ENCODE results near the gene ADAMTS2. TPM values are rescaled to one million over a fixed set of nuclear protein-coding genes. Genes with fewer than 3 reads are reported as not detected.
"Not testable (repeated sequence)": the region's sequence is repeated elsewhere in the genome, so short reads cannot be mapped to it uniquely, and the experiment has no call there.

Gene ADAMTS2
- total RNA-seq, 3 donors from 2014 or later (not counting 1 experiment from before 2014, with no cell fraction given), result 0.28 TPM; not detected in 2

DNA sequence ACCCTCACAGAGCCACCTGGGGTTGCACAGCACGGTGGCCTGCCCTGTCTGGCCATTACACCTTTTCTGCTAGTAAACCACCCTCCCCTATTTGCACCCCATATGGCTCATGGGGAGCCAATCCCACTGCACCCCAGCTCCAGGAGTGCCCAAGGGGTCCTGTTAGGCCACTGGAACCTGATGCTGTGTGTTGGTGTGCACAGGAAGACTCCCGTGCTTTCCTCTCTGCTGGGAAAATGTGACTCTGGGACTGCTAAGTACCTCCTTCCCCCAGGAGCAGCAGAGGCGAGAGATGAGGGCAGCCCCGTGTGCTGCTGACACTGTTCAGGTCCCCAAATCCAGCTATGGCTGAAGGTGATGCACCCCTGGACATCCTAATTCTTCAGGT is 126.3 kb downstream of the ADAMTS2 start:
- H3K27me3 Mint-ChIP-seq (ENCODE audit: low read depth in 2 of 2), result peaks cover 0 to 3% of the 10 kb centered on the region in 2 donors
- no peak overlapping the region for H3K27ac ChIP-seq (ENCODE audit: low read length)
- ATAC-seq, result no peak
- no peak overlapping the region for H3K4me3 Mint-ChIP-seq
- peaks cover 0 to 5% of the 10 kb centered on the region in 2 donors for H3K9me3 Mint-ChIP-seq
- H3K36me3 ChIP-seq (ENCODE audit: control insufficient read depth, insufficient read depth, low read length), result no peaks in the 10 kb centered on the region
- H3K4me3 ChIP-seq (ENCODE audit: low read length), result no peak overlapping the region
- no peaks in the 10 kb centered on the region for H3K4me1 Mint-ChIP-seq
- no peaks in the 10 kb centered on the region for H3K27me3 ChIP-seq (ENCODE audit: control insufficient read depth, insufficient read depth, low read length)
- H3K36me3 Mint-ChIP-seq, result no peaks in the 10 kb centered on the region
- 85% methylated on average over 4 of the region's 4 CpGs for WGBS (ENCODE audit: insufficient coverage)
- intact Hi-C loops (cut with micrococcal nuclease), result no loop called here
- no peak for DNase-seq
- peaks cover 3% of the 10 kb centered on the region for H3K9me3 ChIP-seq (ENCODE audit: control insufficient read depth, insufficient read depth, low read length)
- no peak overlapping the region for H3K27ac Mint-ChIP-seq
- H3K4me1 ChIP-seq (ENCODE audit: control insufficient read depth, insufficient read depth, low read length), result no peaks in the 10 kb centered on the region
- TF ChIP-seq, protein P1, sequence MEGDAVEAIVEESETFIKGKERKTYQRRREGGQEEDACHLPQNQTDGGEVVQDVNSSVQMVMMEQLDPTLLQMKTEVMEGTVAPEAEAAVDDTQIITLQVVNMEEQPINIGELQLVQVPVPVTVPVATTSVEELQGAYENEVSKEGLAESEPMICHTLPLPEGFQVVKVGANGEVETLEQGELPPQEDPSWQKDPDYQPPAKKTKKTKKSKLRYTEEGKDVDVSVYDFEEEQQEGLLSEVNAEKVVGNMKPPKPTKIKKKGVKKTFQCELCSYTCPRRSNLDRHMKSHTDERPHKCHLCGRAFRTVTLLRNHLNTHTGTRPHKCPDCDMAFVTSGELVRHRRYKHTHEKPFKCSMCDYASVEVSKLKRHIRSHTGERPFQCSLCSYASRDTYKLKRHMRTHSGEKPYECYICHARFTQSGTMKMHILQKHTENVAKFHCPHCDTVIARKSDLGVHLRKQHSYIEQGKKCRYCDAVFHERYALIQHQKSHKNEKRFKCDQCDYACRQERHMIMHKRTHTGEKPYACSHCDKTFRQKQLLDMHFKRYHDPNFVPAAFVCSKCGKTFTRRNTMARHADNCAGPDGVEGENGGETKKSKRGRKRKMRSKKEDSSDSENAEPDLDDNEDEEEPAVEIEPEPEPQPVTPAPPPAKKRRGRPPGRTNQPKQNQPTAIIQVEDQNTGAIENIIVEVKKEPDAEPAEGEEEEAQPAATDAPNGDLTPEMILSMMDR (IDR thresholded peaks at IDR 0.05), result no peak

DNA sequence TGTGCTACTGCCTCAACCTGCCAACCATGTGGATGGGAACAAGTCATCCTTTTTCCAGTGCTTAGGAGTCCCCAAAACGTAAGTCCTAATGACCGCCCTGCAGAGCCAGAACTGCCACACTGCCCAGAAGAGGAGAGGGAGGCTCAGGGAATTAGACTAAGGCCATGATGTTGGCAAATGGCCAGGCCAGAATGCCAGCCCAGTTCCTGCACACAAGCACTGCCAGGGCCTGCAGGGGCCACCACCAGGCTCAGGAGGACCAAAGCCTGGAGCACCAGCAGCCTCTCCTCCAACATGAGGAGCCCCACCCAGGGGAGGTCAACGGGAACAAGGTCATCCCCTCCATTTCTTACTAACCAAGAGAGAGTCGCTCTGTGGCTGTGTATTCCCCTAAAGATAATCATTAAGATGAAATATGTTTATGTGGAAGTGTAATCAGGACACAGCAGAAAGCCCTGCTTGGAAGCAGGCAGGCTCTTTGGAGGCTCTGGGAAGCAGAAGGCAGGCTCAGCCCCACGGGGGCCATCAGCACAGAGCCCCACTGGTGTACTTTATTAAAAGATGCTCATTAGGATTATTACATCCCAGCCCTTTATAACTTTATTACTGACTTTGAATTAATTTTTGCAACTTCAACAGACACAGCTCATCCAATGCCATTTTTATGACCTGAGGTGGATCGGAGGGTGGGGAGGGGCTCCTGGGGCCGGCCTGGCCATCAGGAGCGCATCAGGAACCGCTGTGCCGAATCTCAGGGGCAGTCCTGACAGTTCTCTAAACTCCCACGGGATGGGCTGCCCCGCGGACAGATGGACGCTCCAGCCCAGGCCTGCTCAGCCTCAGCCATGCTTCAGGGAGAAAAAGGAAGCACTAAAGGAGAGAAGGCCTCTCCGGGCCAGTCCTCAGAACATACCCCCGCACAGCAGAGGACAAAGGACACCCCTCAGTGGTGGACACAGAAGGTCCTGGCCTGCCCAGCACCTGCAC is 127.0 kb downstream of the ADAMTS2 start:
- Histone ChIP-seq H3K9me3 (ENCODE audit: control insufficient read depth, insufficient read depth, low read length) (no peaks in the 10 kb centered on the region), H3K36me3 (ENCODE audit: control insufficient read depth, insufficient read depth, low read length) (no peaks in the 10 kb centered on the region), H3K27me3 (ENCODE audit: control insufficient read depth, insufficient read depth, low read length) (no peaks in the 10 kb centered on the region), H3K4me3 (ENCODE audit: low read length) (no peak overlapping the region), H3K27ac (ENCODE audit: low read length) (no peak overlapping the region), H3K4me1 (ENCODE audit: control insufficient read depth, insufficient read depth, low read length) (no peaks in the 10 kb centered on the region)
- 82% methylated on average over 15 of the region's 16 CpGs for WGBS (ENCODE audit: insufficient coverage)
- Mint-ChIP-seq H3K4me1 (no peaks in the 10 kb centered on the region), H3K36me3 (no peaks in the 10 kb centered on the region), H3K9me3 (peaks cover 0 to 2% of the 10 kb centered on the region in 2 donors), H3K4me3 (no peak overlapping the region), H3K27me3 (ENCODE audit: low read depth in 2 of 2) (peaks cover 0 to 2% of the 10 kb centered on the region in 2 donors), H3K27ac (no peak overlapping the region)
- ATAC-seq (no peak), DNase-seq (no peak)
- TF ChIP-seq, protein P1 (IDR thresholded peaks at IDR 0.05), result no peak
- intact Hi-C loops (cut with micrococcal nuclease), result no loop called here

DNA sequence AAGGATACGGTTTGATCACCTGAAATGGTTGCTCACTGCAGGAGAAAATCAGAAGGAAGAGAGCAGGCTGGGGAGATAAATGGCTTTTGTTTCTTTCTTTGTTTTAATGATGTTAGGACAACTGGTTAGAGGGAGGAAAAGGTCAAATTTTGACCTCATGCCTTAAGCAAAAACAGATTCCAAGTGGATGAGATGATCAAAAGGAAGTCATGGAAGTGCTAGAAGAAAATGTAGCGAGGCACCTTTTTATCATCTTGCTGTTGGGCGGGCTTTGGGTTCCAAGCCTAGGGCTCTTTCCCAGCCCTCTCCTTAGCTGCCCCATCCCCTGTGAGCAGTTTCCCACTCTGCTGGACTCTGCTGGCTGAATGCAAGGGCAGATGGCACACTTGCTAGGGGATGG is 127.9 kb downstream of the ADAMTS2 start:
- ATAC-seq, result no peak
- no peaks in the 10 kb centered on the region for H3K4me1 Mint-ChIP-seq
- TF ChIP-seq, protein P1 (IDR thresholded peaks at IDR 0.05), result no peak
- DNase-seq, result no peak
- no peaks in the 10 kb centered on the region for H3K27me3 ChIP-seq (ENCODE audit: control insufficient read depth, insufficient read depth, low read length)
- H3K4me3 Mint-ChIP-seq, result no peak overlapping the region
- H3K9me3 ChIP-seq (ENCODE audit: control insufficient read depth, insufficient read depth, low read length), result no peaks in the 10 kb centered on the region
- H3K4me1 ChIP-seq (ENCODE audit: control insufficient read depth, insufficient read depth, low read length), result no peaks in the 10 kb centered on the region
- no peaks in the 10 kb centered on the region for H3K36me3 ChIP-seq (ENCODE audit: control insufficient read depth, insufficient read depth, low read length)
- WGBS (ENCODE audit: insufficient coverage), result 61% methylated on average over 3 of the region's 3 CpGs
- no peaks in the 10 kb centered on the region for H3K9me3 Mint-ChIP-seq
- intact Hi-C loops (cut with micrococcal nuclease), result no loop called here
- H3K27ac ChIP-seq (ENCODE audit: low read length), result no peak overlapping the region
- no peaks in the 10 kb centered on the region for H3K36me3 Mint-ChIP-seq
- H3K4me3 ChIP-seq (ENCODE audit: low read length), result no peak overlapping the region
- H3K27ac Mint-ChIP-seq, result no peak overlapping the region
- no peaks in the 10 kb centered on the region for H3K27me3 Mint-ChIP-seq (ENCODE audit: low read depth in 2 of 2)

DNA sequence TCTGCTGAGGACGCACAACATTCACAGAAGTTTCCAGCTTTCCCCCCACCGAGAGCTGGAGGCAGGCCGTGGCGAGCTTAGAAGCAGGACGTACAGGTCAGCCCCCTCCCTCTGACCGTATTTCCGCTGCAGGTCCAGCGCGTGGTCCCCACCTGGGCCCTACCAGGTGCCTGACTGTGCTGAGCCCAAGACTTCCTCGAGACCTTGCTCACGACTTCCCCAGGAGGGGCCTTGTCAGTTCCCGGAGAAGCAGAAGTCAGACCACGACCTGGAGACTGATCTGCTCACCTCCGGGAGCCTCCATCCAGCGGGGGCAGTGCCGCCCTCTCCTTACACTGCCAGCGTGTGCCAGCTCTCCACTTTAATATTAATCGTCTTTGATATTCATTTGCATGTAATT is 128.9 kb downstream of the ADAMTS2 start:
- H3K9me3 ChIP-seq (ENCODE audit: control insufficient read depth, insufficient read depth, low read length); H3K36me3 Mint-ChIP-seq; H3K27ac ChIP-seq (ENCODE audit: low read length); intact Hi-C loops (cut with micrococcal nuclease); ATAC-seq; H3K27me3 Mint-ChIP-seq (ENCODE audit: low read depth in 2 of 2); DNase-seq; H3K27ac Mint-ChIP-seq; H3K4me1 Mint-ChIP-seq; H3K27me3 ChIP-seq (ENCODE audit: control insufficient read depth, insufficient read depth, low read length); H3K4me3 ChIP-seq (ENCODE audit: low read length); H3K36me3 ChIP-seq (ENCODE audit: control insufficient read depth, insufficient read depth, low read length); H3K4me3 Mint-ChIP-seq; H3K4me1 ChIP-seq (ENCODE audit: control insufficient read depth, insufficient read depth, low read length); H3K9me3 Mint-ChIP-seq: not testable (repeated sequence)
- 91% methylated on average over 18 of the region's 18 CpGs for WGBS (ENCODE audit: insufficient coverage)

All from natural killer cell (primary cell).